Occipital lobe (tissue), 3 donors: ENCODE results near the gene KRTAP20-3. TPM values are rescaled to one million over a fixed set of nuclear protein-coding genes. Genes with fewer than 3 reads are reported as not detected.

Experiments used
- DNase-seq: peaks from one replicate; lab custom pipeline; 2025; lab: John Stamatoyannopoulos, UW
- small RNA-seq: library from RNA; depleted of rRNA; stranded (forward); fragments of <200 nt; gene quantifications from one replicate; pipeline ENCODE3, GENCODE V24; 2014
- total RNA-seq: library from RNA; depleted of rRNA; stranded (reverse); fragments of >200 nt; gene quantifications from one replicate; pipeline ENCODE4 v1.2.3, GENCODE V29; 2014

Gene KRTAP20-3
- total RNA-seq, 1 donor from 2014 or later, result not detected

- DNase-seq, result no peak
Observed at GRCh38 chr21:30680586-30680985, 37.9 kb downstream of the KRTAP20-3 start.

GRCh38 chr21:30684506-30684905 is 41.8 kb downstream of the KRTAP20-3 start:
- DNase-seq, result no peak

- no peak for DNase-seq
Observed at GRCh38 chr21:30689822-30690221, 47.2 kb downstream of the KRTAP20-3 start.

Small RNA genes lying within 50 kb of the gene (small RNA-seq; reads per million reads assigned to genes)
- gene KRTAP20-1 (not detected), gene KRTAP20-3 (not detected), gene KRTAP20-4 (not detected), gene KRTAP22-1 (not detected)

Other genes starting within 250 kb of the KRTAP20-3 start
- not detected for gene KRTAP13-1, start 246.8 kb upstream of the KRTAP20-3 start, total RNA-seq
- not detected for gene KRTAP13-3, start 216.9 kb upstream of the KRTAP20-3 start, total RNA-seq
- gene KRTAP13-4, start 212.6 kb upstream of the KRTAP20-3 start, total RNA-seq, result not detected
- not detected for gene KRTAP15-1, start 202.6 kb upstream of the KRTAP20-3 start, total RNA-seq
- gene KRTAP19-1, start 162.5 kb upstream of the KRTAP20-3 start, total RNA-seq, result not detected
- gene KRTAP19-2, start 155.4 kb upstream of the KRTAP20-3 start, total RNA-seq, result not detected
- not detected for gene KRTAP19-3, start 150.9 kb upstream of the KRTAP20-3 start, total RNA-seq
- not detected for gene KRTAP19-4, start 145.7 kb upstream of the KRTAP20-3 start, total RNA-seq
- gene KRTAP19-5, start 140.7 kb upstream of the KRTAP20-3 start, total RNA-seq, result not detected
- not detected for gene KRTAP19-6, start 101.0 kb upstream of the KRTAP20-3 start, total RNA-seq
- not detected for gene KRTAP19-7, start 81.5 kb upstream of the KRTAP20-3 start, total RNA-seq
- not detected for gene KRTAP22-2, start 52.5 kb upstream of the KRTAP20-3 start, total RNA-seq
- gene KRTAP6-3, start 50.4 kb upstream of the KRTAP20-3 start, total RNA-seq, result not detected
- gene KRTAP6-2, start 44.0 kb upstream of the KRTAP20-3 start, total RNA-seq, result not detected
- not detected for gene KRTAP22-1, start 41.8 kb upstream of the KRTAP20-3 start, total RNA-seq
- gene KRTAP6-1, start 28.9 kb upstream of the KRTAP20-3 start, total RNA-seq, result not detected
- gene KRTAP20-1, start 26.4 kb upstream of the KRTAP20-3 start, total RNA-seq, result not detected
- gene KRTAP20-4, start 22.2 kb upstream of the KRTAP20-3 start, total RNA-seq, result not detected
- gene KRTAP20-2, start 7.7 kb upstream of the KRTAP20-3 start, total RNA-seq, result not detected
- not detected for gene KRTAP21-3, start 75.9 kb downstream of the KRTAP20-3 start, total RNA-seq
- not detected for gene KRTAP21-2, start 104.4 kb downstream of the KRTAP20-3 start, total RNA-seq
- gene KRTAP21-1, start 112.6 kb downstream of the KRTAP20-3 start, total RNA-seq, result not detected
- gene KRTAP8-1, start 170.4 kb downstream of the KRTAP20-3 start, total RNA-seq, result not detected
- gene KRTAP7-1, start 186.9 kb downstream of the KRTAP20-3 start, total RNA-seq, result not detected
- not detected for gene KRTAP11-1, start 238.7 kb downstream of the KRTAP20-3 start, total RNA-seq